Nephron (organoid): ENCODE results near the gene UNC79.

Source experiments
- H3K27ac Mint-ChIP-seq, 3 experiments: 2 replicates each; pipeline ENCODE4 v1.8.0; 2020; ENCODE audit warnings: mixed read lengths in 3 of 3, mild to moderate bottlenecking in 2 of 3, moderate library complexity in 1 of 3
- H3K27me3 Mint-ChIP-seq: 2 replicates; pipeline ENCODE4 v1.8.0; 2021; ENCODE audit warnings: low read depth, mild to moderate bottlenecking, moderate library complexity, mixed read lengths
- H3K36me3 Mint-ChIP-seq: 2 replicates; pipeline ENCODE4 v1.8.0; 2020; ENCODE audit warnings: low read depth, mixed read lengths
- H3K4me1 Mint-ChIP-seq: 2 replicates; pipeline ENCODE4 v1.8.0; 2020; ENCODE audit warnings: mixed read lengths
- H3K4me3 Mint-ChIP-seq, 3 experiments: 2 replicates each; pipeline ENCODE4 v1.8.0; 2020; ENCODE audit warnings: mild to moderate bottlenecking in 3 of 3, mixed read lengths in 3 of 3, moderate library complexity in 2 of 3
- H3K9me3 Mint-ChIP-seq: 2 replicates; pipeline ENCODE4 v1.8.0; 2020; ENCODE audit warnings: mixed read lengths
- CTCF ChIP-seq, 3 experiments: fragments of 200-600 bp; sonication (generic); IDR thresholded peaks; one replicate each; pipeline ENCODE4 v1.5.0; 2021; ENCODE audit warnings: antibody characterized with exemption in 3 of 3; ENCODE audit not compliant: unreplicated experiment in 3 of 3

UNC79 gene

DNA sequence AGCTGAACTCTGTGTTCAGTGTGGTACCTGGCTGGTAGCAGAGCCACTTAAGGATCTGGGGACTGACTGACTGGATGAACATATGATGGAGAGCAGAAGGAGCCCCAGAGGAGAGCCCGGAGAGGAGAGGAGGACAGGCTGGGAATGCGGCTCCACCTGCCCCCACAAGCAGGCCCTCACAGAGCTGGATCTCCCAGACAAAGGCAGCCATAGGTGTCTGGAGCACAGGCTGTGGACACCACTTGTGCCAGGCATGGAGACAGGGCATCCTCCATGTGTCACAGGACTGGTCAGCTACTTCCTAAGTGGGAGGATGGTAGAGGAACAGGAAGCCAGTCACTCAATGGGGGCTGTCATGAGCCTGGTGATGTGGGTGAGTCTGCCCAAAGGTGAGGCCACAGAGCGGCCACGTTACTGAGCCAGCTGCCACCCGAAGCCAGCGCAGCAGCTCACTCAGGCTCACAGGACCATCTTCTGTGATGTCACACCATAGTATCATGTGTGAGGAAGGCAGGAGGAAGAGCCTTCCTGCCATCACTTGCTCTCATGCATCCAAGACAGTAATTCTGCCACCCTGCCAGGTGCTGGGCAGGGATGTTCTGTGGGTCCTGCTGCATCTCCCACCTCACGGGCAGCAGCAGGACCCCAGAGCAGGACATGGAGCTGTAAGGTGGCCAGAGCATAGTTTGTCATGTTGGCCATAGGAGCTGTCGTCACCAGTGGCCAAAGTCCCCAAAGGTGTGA lies 285.4 kb downstream of the UNC79 start:
- Mint-ChIP-seq H3K4me1 (peaks cover 19% of the 10 kb centered on the region), H3K27ac (no peak overlapping the region), H3K9me3 (no peaks in the 10 kb centered on the region), H3K4me3 (no peak overlapping the region), H3K27me3 (peaks cover 23% of the 10 kb centered on the region), H3K36me3 (no peaks in the 10 kb centered on the region)
- TF ChIP-seq CTCF (IDR thresholded peaks at IDR 0.05; ENCODE audit: unreplicated experiment in 3 of 3), result no peak

DNA sequence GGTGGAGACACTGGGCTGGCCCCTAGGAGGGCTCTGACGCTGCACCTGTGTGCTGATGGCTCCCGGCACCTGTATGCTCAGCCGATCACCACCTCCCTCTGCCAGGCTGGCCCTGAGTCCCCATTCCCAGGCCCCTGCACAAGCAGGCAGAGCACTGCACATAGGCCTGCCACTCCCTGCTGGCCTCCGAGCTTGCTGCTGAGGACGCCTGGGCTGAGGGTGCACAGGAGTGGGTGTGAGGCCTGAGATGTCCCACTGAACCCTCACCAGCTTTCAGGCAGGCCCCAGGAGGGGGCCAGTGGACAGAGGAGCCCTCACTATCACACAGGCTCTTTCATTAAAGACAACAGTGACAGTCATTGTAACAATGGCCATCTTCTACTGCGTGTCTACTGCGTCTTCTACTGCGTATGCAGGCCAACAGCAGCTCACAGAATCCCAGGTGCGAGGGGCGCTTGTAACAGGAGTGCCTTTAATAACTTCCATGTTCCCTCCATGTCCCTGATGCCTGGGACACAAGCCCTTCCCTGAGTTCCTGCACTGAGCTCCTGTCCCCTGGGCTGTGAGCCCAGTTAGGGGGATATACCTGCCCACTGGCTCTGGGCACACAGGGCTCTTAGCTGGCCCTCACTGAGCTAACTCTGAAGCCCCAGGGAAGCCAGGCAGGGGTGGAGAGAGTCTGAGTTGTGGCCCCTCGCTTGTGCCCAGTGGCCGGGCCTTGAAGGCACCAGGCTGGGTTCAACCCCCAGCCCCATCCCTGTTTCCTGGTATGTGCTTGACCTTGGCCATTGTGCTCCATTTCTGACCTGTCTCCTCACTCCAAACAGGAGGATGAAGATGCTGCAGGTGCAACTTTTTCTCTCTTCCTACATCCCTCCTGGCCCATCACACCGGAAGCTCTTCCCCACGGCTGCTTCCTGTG lies 286.3 kb downstream of the UNC79 start:
- Mint-ChIP-seq H3K36me3 (no peaks in the 10 kb centered on the region), H3K4me3 (no peak overlapping the region), H3K9me3 (no peaks in the 10 kb centered on the region), H3K27me3 (peaks cover 23% of the 10 kb centered on the region), H3K27ac (no peak overlapping the region), H3K4me1 (peaks cover 19% of the 10 kb centered on the region)
- no peak for TF ChIP-seq CTCF (IDR thresholded peaks at IDR 0.05; ENCODE audit: unreplicated experiment in 3 of 3)

DNA sequence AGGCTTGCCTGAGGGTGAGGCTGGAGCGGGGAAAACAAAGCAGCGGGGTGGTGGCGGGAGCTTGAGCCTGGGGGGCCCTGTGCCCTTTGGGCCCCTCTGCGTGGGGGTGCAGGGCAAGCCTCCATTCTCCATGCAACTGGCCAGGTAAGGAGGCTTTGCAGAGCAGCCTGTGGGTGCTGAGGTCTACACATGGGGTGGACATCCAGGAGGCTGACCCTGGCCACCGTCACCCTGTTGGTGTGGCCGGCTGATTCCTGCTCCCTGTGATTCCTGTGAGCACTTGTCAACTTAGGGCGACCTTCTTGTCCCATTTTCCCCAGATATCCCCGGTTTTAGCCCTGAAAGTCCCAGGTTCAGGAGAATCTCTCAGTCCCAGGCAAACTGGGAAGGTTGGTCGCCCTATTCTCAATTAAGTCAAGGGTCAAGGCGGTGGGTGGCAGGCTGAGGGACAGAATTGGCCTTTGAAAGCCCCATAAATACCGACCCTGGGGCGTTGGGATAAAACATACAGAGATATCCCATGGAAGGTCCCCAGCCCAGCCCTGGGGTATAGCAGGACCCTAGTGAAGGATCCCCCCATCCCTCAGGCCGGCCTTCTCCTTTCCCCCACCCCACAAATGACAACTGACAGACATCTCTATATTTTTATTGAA lies 287.1 kb downstream of the UNC79 start:
- H3K27ac Mint-ChIP-seq, result no peak overlapping the region
- H3K27me3 Mint-ChIP-seq, result peaks cover 23% of the 10 kb centered on the region
- peaks cover 19% of the 10 kb centered on the region for H3K4me1 Mint-ChIP-seq
- no peak for TF ChIP-seq CTCF (IDR thresholded peaks at IDR 0.05; ENCODE audit: unreplicated experiment in 3 of 3)
- H3K9me3 Mint-ChIP-seq, result no peaks in the 10 kb centered on the region
- H3K36me3 Mint-ChIP-seq, result no peaks in the 10 kb centered on the region
- no peak overlapping the region for H3K4me3 Mint-ChIP-seq

DNA sequence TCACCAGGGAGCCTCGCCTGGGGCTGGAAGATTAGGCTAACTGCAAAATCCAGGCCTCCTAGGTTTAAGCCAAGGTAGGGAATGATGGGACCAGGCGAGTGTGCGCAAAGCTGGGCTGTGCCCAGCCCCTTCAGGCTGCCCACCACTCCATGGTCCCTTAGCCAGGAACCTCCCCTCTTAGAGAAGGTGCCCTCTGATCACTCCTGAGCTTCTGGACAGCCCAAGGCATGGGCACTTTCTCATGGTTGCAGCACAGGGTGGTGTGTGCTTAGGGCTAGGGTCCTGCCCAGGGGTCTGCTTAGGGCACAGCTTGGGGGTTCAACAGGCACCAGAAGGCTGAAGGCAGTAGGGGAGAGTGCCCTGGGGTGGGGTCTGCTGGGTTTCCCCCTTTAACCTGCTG lies 288.5 kb downstream of the UNC79 start:
- Mint-ChIP-seq H3K4me3 (no peak overlapping the region), H3K9me3 (no peaks in the 10 kb centered on the region), H3K27me3 (peaks cover 16% of the 10 kb centered on the region), H3K36me3 (no peaks in the 10 kb centered on the region), H3K4me1 (peaks cover 14% of the 10 kb centered on the region), H3K27ac (no peak overlapping the region)
- TF ChIP-seq CTCF (IDR thresholded peaks at IDR 0.05; ENCODE audit: unreplicated experiment in 3 of 3), result no peak

GRCh38 chr14:93720076-93720815 lies 289.5 kb downstream of the UNC79 start:
- Mint-ChIP-seq H3K4me3 (no peak overlapping the region), H3K9me3 (no peaks in the 10 kb centered on the region), H3K27ac (no peak overlapping the region), H3K27me3 (peaks cover 9% of the 10 kb centered on the region), H3K4me1 (peaks cover 16% of the 10 kb centered on the region), H3K36me3 (no peaks in the 10 kb centered on the region)
- TF ChIP-seq CTCF (IDR thresholded peaks at IDR 0.05; ENCODE audit: unreplicated experiment in 3 of 3), result no peak
